Testis (tissue), 2 donors: ENCODE measurements around the gene PIBF1.

Experiments
- POLR2A ChIP-seq: fragments of 450-650 bp; IDR thresholded peaks from one replicate; pipeline ENCODE4 v1.6.1; 2017; ENCODE audit warnings: antibody characterized with exemption, mild to moderate bottlenecking, moderate library complexity
- TF ChIP-seq, protein P1 (sequence below), 3 experiments: fragments of 450-650 bp in 2 of 3; fragments of 200-600 bp in 1 of 3; sonication (generic) in 1 of 3; IDR thresholded peaks; one replicate each; pipeline ENCODE4 v1.5.1; 2016 to 2019; ENCODE audit warnings: antibody characterized with exemption in 3 of 3, mild to moderate bottlenecking in 2 of 3, moderate library complexity in 1 of 3

GRCh38 chr13:72864142-72865011 lies 82.4 kb downstream of the PIBF1 start:
- TF ChIP-seq, protein P1, sequence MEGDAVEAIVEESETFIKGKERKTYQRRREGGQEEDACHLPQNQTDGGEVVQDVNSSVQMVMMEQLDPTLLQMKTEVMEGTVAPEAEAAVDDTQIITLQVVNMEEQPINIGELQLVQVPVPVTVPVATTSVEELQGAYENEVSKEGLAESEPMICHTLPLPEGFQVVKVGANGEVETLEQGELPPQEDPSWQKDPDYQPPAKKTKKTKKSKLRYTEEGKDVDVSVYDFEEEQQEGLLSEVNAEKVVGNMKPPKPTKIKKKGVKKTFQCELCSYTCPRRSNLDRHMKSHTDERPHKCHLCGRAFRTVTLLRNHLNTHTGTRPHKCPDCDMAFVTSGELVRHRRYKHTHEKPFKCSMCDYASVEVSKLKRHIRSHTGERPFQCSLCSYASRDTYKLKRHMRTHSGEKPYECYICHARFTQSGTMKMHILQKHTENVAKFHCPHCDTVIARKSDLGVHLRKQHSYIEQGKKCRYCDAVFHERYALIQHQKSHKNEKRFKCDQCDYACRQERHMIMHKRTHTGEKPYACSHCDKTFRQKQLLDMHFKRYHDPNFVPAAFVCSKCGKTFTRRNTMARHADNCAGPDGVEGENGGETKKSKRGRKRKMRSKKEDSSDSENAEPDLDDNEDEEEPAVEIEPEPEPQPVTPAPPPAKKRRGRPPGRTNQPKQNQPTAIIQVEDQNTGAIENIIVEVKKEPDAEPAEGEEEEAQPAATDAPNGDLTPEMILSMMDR (IDR thresholded peaks at IDR 0.05): no peak
- TF ChIP-seq POLR2A: no peak
